Effector memory CD8-positive, alpha-beta T cell (primary cell): ENCODE measurements around the gene PRR22.

ENCODE experiments used
- ATAC-seq: fragments of 150-1000 bp; cut with Tn5 transposase; replicated peaks from 2 replicates; pipeline ENCODE4 v1.10.0; 2021; ENCODE audit warnings: mild to moderate bottlenecking, moderate library complexity
- DNase-seq, 3 experiments: peaks; one replicate each; pipeline ENCODE4 v3.0.0; 2021
- H3K27ac Mint-ChIP-seq, 2 donors: one replicate each; pipeline ENCODE4 v1.8.0; 2022; ENCODE audit warnings: mild to moderate bottlenecking in 2 of 2, mixed read lengths in 2 of 2, moderate library complexity in 2 of 2
- H3K27me3 Mint-ChIP-seq, 2 donors: one replicate each; pipeline ENCODE4 v1.8.0; 2022; ENCODE audit warnings: mixed read lengths in 2 of 2
- H3K36me3 Mint-ChIP-seq: one replicate; pipeline ENCODE4 v1.8.0; 2022; ENCODE audit warnings: mild to moderate bottlenecking, moderate library complexity, mixed read lengths; ENCODE audit not compliant: insufficient read depth
- H3K4me1 Mint-ChIP-seq, 2 donors: one replicate each; pipeline ENCODE4 v1.8.0; 2022; ENCODE audit warnings: low read depth in 2 of 2, mixed read lengths in 2 of 2
- H3K4me3 Mint-ChIP-seq, 2 donors: one replicate each; pipeline ENCODE4 v1.8.0; 2022; ENCODE audit warnings: mild to moderate bottlenecking in 2 of 2, mixed read lengths in 2 of 2, moderate library complexity in 2 of 2
- H3K9me3 Mint-ChIP-seq, 2 donors: one replicate each; pipeline ENCODE4 v1.8.0; 2022; ENCODE audit warnings: mixed read lengths in 2 of 2
- total RNA-seq, 9 experiments: gene quantifications; one replicate each; lab custom pipeline; 2026; lab: John Stamatoyannopoulos, UW

The PRR22 gene
- total RNA-seq, result 0.67 to 7.5 (median 2.3) reads per million in 9 experiments

GRCh38 chr19:5784581-5785147 lies at the start of gene PRR22:
Gene PRR22 (minus strand): TSS chr19:5784746. CDS start chr19:5784660, 86 bp downstream.
- Mint-ChIP-seq H3K27ac (no peak within 1 kb of the TSS), H3K36me3 (peaks cover 46% of the 10 kb centered on the region), H3K4me1 (peaks cover 3 to 4% of the 10 kb centered on the region in 2 donors), H3K4me3 (no peak within 1 kb of the TSS), H3K27me3 (no peaks in the 10 kb centered on the region), H3K9me3 (no peaks in the 10 kb centered on the region)
- DNase-seq (no peak), ATAC-seq (no peak)

- H3K27me3 Mint-ChIP-seq, result peaks cover 18 to 38% of the 10 kb centered on the region in 2 donors
- H3K36me3 Mint-ChIP-seq, result peaks cover 10% of the 10 kb centered on the region
- ATAC-seq (no peak), DNase-seq (no peak)
- H3K27ac Mint-ChIP-seq, result no peak overlapping the region
- no peak overlapping the region for H3K4me3 Mint-ChIP-seq
- H3K4me1 Mint-ChIP-seq, result peaks cover 3 to 4% of the 10 kb centered on the region in 2 donors
- no peaks in the 10 kb centered on the region for H3K9me3 Mint-ChIP-seq
Observed at GRCh38 chr19:5832527-5833216, 48.1 kb upstream of the PRR22 start.

GRCh38 chr19:5832061-5832460 lies 47.5 kb upstream of the PRR22 start:
- Mint-ChIP-seq H3K27ac (no peak overlapping the region), H3K9me3 (no peaks in the 10 kb centered on the region), H3K36me3 (peaks cover 14% of the 10 kb centered on the region), H3K4me3 (no peak overlapping the region), H3K27me3 (peaks cover 18 to 32% of the 10 kb centered on the region in 2 donors), H3K4me1 (peaks cover 6 to 7% of the 10 kb centered on the region in 2 donors)
- no peak for ATAC-seq
- DNase-seq, result no peak

- Mint-ChIP-seq H3K36me3 (peaks cover 18% of the 10 kb centered on the region), H3K4me1 (peaks cover 8 to 11% of the 10 kb centered on the region in 2 donors), H3K9me3 (no peaks in the 10 kb centered on the region), H3K4me3 (no peak overlapping the region), H3K27me3 (peaks cover 18 to 31% of the 10 kb centered on the region in 2 donors), H3K27ac (no peak overlapping the region)
- DNase-seq (no peak), ATAC-seq (no peak)
Observed at GRCh38 chr19:5831159-5831558, 46.6 kb upstream of the PRR22 start.

- peaks cover 8 to 11% of the 10 kb centered on the region in 2 donors for H3K4me1 Mint-ChIP-seq
- no peak for ATAC-seq
- H3K9me3 Mint-ChIP-seq, result no peaks in the 10 kb centered on the region
- peak overlapping the region in 1 of 2 donors; percentile 53 for H3K4me3 Mint-ChIP-seq
- H3K27me3 Mint-ChIP-seq, result peaks cover 18 to 20% of the 10 kb centered on the region in 2 donors
- peak overlapping the region in 1 of 2 donors; percentile 35 for H3K27ac Mint-ChIP-seq
- peaks cover 18% of the 10 kb centered on the region for H3K36me3 Mint-ChIP-seq
- DNase-seq, result no peak
Observed at GRCh38 chr19:5829567-5830310, 45.2 kb upstream of the PRR22 start.

GRCh38 chr19:5828661-5829566 lies 44.4 kb upstream of the PRR22 start:
- H3K4me3 Mint-ChIP-seq, result peak overlapping the region; percentile 83 to 90
- no peaks in the 10 kb centered on the region for H3K9me3 Mint-ChIP-seq

GRCh38 chr19:5827891-5828660 lies 43.5 kb upstream of the PRR22 start:
- peak; percentile 80 to 90 (median 87) for DNase-seq
- peak overlapping the region; percentile 94 to 96 for H3K27ac Mint-ChIP-seq

More at GRCh38 chr19:5828661-5829566, 44.4 kb upstream of the PRR22 start:
- Mint-ChIP-seq H3K4me1 (peaks cover 8 to 11% of the 10 kb centered on the region in 2 donors), H3K36me3 (peaks cover 18% of the 10 kb centered on the region), H3K27ac (peak overlapping the region; percentile 94 to 96), H3K27me3 (peaks cover 11 to 16% of the 10 kb centered on the region in 2 donors)
- ATAC-seq (no peak), DNase-seq (no peak)

GRCh38 chr19:5827342-5827890 lies 42.9 kb upstream of the PRR22 start:
- DNase-seq (no peak), ATAC-seq (no peak)
- Mint-ChIP-seq H3K27me3 (peaks cover 8 to 11% of the 10 kb centered on the region in 2 donors), H3K27ac (peak overlapping the region in 1 of 2 donors; percentile 70), H3K4me3 (peak overlapping the region; percentile 66 to 78), H3K4me1 (peaks cover 8 to 11% of the 10 kb centered on the region in 2 donors), H3K9me3 (no peaks in the 10 kb centered on the region), H3K36me3 (peaks cover 22% of the 10 kb centered on the region)

More at GRCh38 chr19:5827891-5828660, 43.5 kb upstream of the PRR22 start:
- peaks cover 22% of the 10 kb centered on the region for H3K36me3 Mint-ChIP-seq
- peaks cover 8 to 11% of the 10 kb centered on the region in 2 donors for H3K4me1 Mint-ChIP-seq
- H3K27me3 Mint-ChIP-seq, result peaks cover 8 to 13% of the 10 kb centered on the region in 2 donors
- peak; percentile 82 for ATAC-seq
- H3K4me3 Mint-ChIP-seq, result peak overlapping the region; percentile 83 to 90
- no peaks in the 10 kb centered on the region for H3K9me3 Mint-ChIP-seq

- Mint-ChIP-seq H3K4me1 (peaks cover 8 to 11% of the 10 kb centered on the region in 2 donors), H3K27ac (peak overlapping the region in 1 of 2 donors; percentile 70), H3K27me3 (peaks cover 5 to 8% of the 10 kb centered on the region in 2 donors), H3K36me3 (peaks cover 22% of the 10 kb centered on the region), H3K4me3 (peak overlapping the region; percentile 66 to 78), H3K9me3 (no peaks in the 10 kb centered on the region)
- DNase-seq (no peak), ATAC-seq (no peak)
Observed at GRCh38 chr19:5826531-5827341, 42.2 kb upstream of the PRR22 start.

GRCh38 chr19:5825178-5825577 lies 40.6 kb upstream of the PRR22 start:
- H3K36me3 Mint-ChIP-seq, result peaks cover 24% of the 10 kb centered on the region
- no peak overlapping the region for H3K27ac Mint-ChIP-seq
- peaks cover 4 to 9% of the 10 kb centered on the region in 2 donors for H3K27me3 Mint-ChIP-seq
- ATAC-seq (no peak), DNase-seq (no peak)
- H3K4me1 Mint-ChIP-seq, result peaks cover 8 to 11% of the 10 kb centered on the region in 2 donors
- peaks cover 0 to 2% of the 10 kb centered on the region in 2 donors for H3K9me3 Mint-ChIP-seq
- H3K4me3 Mint-ChIP-seq, result no peak overlapping the region

- ATAC-seq (no peak), DNase-seq (no peak)
- Mint-ChIP-seq H3K4me1 (peaks cover 8 to 11% of the 10 kb centered on the region in 2 donors), H3K27ac (no peak overlapping the region), H3K27me3 (peaks cover under 1 to 5% of the 10 kb centered on the region in 2 donors), H3K4me3 (no peak overlapping the region), H3K9me3 (peaks cover 0 to 2% of the 10 kb centered on the region in 2 donors), H3K36me3 (peaks cover 24% of the 10 kb centered on the region)
Observed at GRCh38 chr19:5824751-5825150, 40.2 kb upstream of the PRR22 start.
